ENCODE measurements around the gene SYNE4. TPM values are rescaled to one million over a fixed set of nuclear protein-coding genes. Genes with fewer than 3 reads are reported as not detected.

SYNE4 gene
- total and polyA plus RNA-seq, 7 donors: 0.21 to 0.25 (median 0.23) TPM; not detected in 3

DNA sequence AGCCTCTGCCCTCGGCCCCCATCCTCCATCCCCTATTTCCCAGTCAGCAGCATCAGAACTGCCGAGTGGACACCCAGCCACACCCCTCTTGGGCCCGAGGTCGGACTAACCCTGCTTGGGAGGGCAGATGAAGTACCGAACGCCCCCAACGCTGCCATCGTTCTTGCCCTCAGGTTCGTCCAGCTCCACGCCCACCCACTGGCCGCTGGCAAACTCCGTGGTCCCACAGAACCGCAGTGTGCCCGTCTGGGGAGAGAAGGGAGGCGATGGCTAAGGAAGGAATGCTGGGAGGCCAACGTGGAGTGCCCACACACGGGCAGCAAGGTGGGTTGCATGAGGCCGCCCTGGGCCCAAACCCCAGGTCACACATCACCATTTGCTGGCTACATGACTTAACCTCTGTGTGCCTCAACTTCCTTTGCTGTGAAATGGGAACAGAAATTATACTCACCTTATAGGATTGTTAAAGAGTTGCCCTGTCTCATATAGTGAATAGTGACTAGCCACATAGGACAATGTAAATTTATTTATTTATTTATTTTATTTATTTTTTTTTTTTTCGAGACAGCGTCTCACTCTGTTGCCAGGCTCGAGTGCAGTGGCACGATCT lies 10.6 kb upstream of the SYNE4 start:
- H3K4me3 ChIP-seq: no peak overlapping the region
- no peaks in the 10 kb centered on the region for H3K4me1 ChIP-seq
- H3K36me3 ChIP-seq (ENCODE audit: insufficient read depth in 1 of 2, low read depth in 1 of 2): no peaks in the 10 kb centered on the region
- TF ChIP-seq, protein P1, sequence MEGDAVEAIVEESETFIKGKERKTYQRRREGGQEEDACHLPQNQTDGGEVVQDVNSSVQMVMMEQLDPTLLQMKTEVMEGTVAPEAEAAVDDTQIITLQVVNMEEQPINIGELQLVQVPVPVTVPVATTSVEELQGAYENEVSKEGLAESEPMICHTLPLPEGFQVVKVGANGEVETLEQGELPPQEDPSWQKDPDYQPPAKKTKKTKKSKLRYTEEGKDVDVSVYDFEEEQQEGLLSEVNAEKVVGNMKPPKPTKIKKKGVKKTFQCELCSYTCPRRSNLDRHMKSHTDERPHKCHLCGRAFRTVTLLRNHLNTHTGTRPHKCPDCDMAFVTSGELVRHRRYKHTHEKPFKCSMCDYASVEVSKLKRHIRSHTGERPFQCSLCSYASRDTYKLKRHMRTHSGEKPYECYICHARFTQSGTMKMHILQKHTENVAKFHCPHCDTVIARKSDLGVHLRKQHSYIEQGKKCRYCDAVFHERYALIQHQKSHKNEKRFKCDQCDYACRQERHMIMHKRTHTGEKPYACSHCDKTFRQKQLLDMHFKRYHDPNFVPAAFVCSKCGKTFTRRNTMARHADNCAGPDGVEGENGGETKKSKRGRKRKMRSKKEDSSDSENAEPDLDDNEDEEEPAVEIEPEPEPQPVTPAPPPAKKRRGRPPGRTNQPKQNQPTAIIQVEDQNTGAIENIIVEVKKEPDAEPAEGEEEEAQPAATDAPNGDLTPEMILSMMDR (IDR thresholded peaks at IDR 0.05): no peak
- 87 to 91% (median 88%) methylated on average over 21 to 22 of the region's 22 CpGs for WGBS, 3 donors
- intact Hi-C loops (cut with DNase I): loop anchor here in 1 of 2 donors (5.0 kb wide), 1 partner anchor 33 kb away; the partner anchor contains the start of genes THAP8 and WDR62
- H3K27me3 ChIP-seq (ENCODE audit: insufficient read depth in 3 of 3, low read length in 2 of 3): no peaks in the 10 kb centered on the region
- no peak overlapping the region for H3K27ac ChIP-seq
- no peaks in the 10 kb centered on the region for H3K9me3 ChIP-seq
- DNase-seq: no peak
- ATAC-seq: no peak

- ATAC-seq (peak; percentile 99 to 100 (median 99)), DNase-seq (peak; percentile 100)
- Histone ChIP-seq H3K9me3 (no peaks in the 10 kb centered on the region), H3K4me1 (peaks cover 6% of the 10 kb centered on the region), H3K4me3 (peak within 1 kb of the TSS; percentile 78), H3K27ac (peak within 1 kb of the TSS; percentile 83), H3K36me3 (ENCODE audit: insufficient read depth in 1 of 2, low read depth in 1 of 2) (no peaks in the 10 kb centered on the region), H3K27me3 (ENCODE audit: insufficient read depth in 3 of 3, low read length in 2 of 3) (no peaks in the 10 kb centered on the region)
- TF ChIP-seq, protein P1 (IDR thresholded peaks at IDR 0.05): no peak
- intact Hi-C loops (cut with DNase I): no loop called here
- WGBS, 3 donors: 1 to 2% (median 1%) methylated on average over 42 of the region's 42 CpGs
Observed at GRCh38 chr19:36014012-36014924, 5.7 kb upstream of the SYNE4 start, which contains the start of gene ALKBH6. Gene ALKBH6 (minus strand): TSS chr19:36014213. CDS start chr19:36013397, 816 bp downstream.

DNA sequence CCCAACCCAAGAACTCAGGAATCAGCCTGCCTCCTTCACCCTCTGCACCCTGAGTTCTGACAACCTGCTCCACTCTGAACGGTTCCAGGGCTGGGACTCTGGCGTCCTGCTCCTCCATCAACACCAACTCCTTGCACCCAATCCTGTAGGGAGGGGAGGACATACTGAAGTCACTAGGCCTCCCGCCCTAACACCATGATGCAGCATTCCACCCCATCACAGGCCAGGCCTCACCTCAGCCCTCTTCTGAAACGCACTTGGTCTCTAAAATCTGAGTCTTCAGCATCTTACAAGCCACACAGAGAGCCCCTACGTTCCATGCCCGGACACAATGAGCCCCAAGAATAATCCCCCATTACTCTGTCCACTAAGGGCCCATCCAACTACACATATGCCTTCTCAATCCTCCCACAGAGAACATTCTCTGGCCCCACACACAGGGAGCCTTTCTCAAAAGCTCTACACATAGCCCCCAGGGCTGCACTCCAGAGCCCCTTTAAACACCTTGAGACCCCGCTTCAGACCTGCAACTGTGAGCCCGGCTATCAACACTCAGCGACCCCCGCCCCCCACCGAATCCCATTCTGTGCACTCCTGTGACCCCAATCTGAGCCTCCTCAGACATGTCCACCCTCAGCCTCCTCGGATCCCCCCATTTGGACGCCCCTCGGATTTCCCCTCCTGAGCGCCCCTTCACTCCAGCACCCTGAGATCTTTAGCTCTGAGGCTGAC lies 4.8 kb upstream of the SYNE4 start:
- no peak for DNase-seq
- Histone ChIP-seq H3K9me3 (no peaks in the 10 kb centered on the region), H3K36me3 (ENCODE audit: insufficient read depth in 1 of 2, low read depth in 1 of 2) (no peaks in the 10 kb centered on the region), H3K27me3 (ENCODE audit: insufficient read depth in 3 of 3, low read length in 2 of 3) (peaks cover 0 to 2% (median 0%) of the 10 kb centered on the region in 3 donors), H3K4me1 (peaks cover 6% of the 10 kb centered on the region), H3K27ac (peak overlapping the region; percentile 83), H3K4me3 (peak overlapping the region; percentile 78)
- intact Hi-C loops (cut with DNase I): no loop called here
- 27 to 30% (median 27%) methylated on average over 15 of the region's 15 CpGs for WGBS, 3 donors
- TF ChIP-seq, protein P1 (IDR thresholded peaks at IDR 0.05): no peak
- peak in 2 of 4 donors; percentile 1 to 9 for ATAC-seq

DNA sequence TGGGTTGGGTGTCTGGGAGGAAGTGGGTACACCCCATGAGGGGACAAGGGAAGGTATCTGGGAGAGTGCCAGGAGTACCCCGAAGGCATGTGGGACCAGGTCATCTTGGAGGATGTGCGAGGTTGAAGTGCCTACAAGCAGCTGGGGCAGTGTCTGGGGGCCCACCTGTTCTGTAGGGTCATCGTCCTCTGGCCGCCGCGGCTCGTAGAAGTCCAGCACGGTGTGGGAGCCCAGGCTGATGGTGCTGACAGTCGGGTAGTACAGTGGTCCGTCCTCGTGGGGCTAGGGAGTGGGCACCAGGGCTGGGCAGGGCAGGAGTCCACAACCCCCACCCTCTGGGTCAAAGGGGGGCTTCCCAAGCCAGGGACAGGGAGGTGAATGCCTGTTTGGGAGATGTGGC lies 1.8 kb upstream of the SYNE4 start:
- Histone ChIP-seq H3K4me3 (no peak overlapping the region), H3K27ac (no peak overlapping the region), H3K36me3 (ENCODE audit: insufficient read depth in 1 of 2, low read depth in 1 of 2) (no peaks in the 10 kb centered on the region), H3K27me3 (ENCODE audit: insufficient read depth in 3 of 3, low read length in 2 of 3) (peaks cover 0 to 2% (median 0%) of the 10 kb centered on the region in 3 donors), H3K4me1 (peaks cover 6% of the 10 kb centered on the region), H3K9me3 (no peaks in the 10 kb centered on the region)
- no peak for DNase-seq
- intact Hi-C loops (cut with DNase I): no loop called here
- TF ChIP-seq, protein P1 (IDR thresholded peaks at IDR 0.05): no peak
- no peak for ATAC-seq
- 87 to 93% (median 90%) methylated on average over 11 of the region's 11 CpGs for WGBS, 3 donors

Data from psoas muscle (tissue), 8 donors.